Measurements from ENCODE around the gene ERMN.

DNA sequence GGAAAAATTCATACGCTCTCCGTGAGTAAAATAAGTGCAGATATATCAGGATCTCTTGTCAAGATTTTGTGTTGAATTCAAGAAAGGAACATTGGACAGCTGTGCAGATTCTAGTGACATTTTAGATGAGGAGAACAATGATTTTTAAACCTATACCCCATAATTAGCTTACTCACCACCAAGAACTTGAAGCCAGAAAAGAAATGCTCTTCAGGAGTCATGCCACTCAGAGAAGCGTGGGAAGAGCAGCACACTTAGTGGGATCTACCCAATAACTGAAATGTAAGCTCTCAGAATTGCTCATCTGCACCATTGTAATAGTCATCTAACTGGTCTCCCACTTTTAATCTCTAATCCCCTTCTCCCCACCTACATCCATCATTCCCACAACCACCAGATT, 9.2 kb upstream of the ERMN start:
- TF ChIP-seq, protein P1, sequence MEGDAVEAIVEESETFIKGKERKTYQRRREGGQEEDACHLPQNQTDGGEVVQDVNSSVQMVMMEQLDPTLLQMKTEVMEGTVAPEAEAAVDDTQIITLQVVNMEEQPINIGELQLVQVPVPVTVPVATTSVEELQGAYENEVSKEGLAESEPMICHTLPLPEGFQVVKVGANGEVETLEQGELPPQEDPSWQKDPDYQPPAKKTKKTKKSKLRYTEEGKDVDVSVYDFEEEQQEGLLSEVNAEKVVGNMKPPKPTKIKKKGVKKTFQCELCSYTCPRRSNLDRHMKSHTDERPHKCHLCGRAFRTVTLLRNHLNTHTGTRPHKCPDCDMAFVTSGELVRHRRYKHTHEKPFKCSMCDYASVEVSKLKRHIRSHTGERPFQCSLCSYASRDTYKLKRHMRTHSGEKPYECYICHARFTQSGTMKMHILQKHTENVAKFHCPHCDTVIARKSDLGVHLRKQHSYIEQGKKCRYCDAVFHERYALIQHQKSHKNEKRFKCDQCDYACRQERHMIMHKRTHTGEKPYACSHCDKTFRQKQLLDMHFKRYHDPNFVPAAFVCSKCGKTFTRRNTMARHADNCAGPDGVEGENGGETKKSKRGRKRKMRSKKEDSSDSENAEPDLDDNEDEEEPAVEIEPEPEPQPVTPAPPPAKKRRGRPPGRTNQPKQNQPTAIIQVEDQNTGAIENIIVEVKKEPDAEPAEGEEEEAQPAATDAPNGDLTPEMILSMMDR (IDR thresholded peaks at IDR 0.05): no peak
- no peak for TF ChIP-seq POLR2A (IDR thresholded peaks at IDR 0.05)
